NCI-H146 treated with DMSO at 0.1 percent for 48 hours (cell line): ENCODE measurements around the gene HPRT1.
"Not testable (repeated sequence)": the region's sequence is repeated elsewhere in the genome, so short reads cannot be mapped to it uniquely, and the experiment has no call there.

ENCODE experiments used
- DNase-seq: peaks from one replicate; lab custom pipeline; 2025; ENCODE audit not compliant: unreplicated experiment; lab: John Stamatoyannopoulos, UW

HPRT1 gene

DNA sequence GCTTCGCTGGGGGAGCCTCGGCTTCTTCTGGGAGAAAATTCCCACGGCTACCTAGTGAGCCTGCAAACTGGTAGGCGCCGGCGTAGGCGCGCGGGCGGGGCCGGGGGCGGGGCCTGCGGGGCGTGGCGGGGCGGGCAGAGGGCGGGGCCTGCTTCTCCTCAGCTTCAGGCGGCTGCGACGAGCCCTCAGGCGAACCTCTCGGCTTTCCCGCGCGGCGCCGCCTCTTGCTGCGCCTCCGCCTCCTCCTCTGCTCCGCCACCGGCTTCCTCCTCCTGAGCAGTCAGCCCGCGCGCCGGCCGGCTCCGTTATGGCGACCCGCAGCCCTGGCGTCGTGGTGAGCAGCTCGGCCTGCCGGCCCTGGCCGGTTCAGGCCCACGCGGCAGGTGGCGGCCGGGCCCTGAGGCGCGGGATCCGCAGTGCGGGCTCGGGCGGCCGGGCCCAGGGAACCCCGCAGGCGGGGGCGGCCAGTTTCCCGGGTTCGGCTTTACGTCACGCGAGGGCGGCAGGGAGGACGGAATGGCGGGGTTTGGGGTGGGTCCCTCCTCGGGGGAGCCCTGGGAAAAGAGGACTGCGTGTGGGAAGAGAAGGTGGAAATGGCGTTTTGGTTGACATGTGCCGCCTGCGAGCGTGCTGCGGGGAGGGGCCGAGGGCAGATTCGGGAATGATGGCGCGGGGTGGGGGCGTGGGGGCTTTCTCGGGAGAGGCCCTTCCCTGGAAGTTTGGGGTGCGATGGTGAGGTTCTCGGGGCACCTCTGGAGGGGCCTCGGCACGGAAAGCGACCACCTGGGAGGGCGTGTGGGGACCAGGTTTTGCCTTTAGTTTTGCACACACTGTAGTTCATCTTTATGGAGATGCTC, at the start of gene HPRT1:
Gene HPRT1 (plus strand): TSS at position 161 of the 857 bp plus-strand sequence. CDS start 147 bp downstream, at position 308.
- DNase-seq = peak; percentile 57

GRCh38 chrX:134416087-134416486, 43.9 kb upstream of the HPRT1 start:
- no peak for DNase-seq

DNA sequence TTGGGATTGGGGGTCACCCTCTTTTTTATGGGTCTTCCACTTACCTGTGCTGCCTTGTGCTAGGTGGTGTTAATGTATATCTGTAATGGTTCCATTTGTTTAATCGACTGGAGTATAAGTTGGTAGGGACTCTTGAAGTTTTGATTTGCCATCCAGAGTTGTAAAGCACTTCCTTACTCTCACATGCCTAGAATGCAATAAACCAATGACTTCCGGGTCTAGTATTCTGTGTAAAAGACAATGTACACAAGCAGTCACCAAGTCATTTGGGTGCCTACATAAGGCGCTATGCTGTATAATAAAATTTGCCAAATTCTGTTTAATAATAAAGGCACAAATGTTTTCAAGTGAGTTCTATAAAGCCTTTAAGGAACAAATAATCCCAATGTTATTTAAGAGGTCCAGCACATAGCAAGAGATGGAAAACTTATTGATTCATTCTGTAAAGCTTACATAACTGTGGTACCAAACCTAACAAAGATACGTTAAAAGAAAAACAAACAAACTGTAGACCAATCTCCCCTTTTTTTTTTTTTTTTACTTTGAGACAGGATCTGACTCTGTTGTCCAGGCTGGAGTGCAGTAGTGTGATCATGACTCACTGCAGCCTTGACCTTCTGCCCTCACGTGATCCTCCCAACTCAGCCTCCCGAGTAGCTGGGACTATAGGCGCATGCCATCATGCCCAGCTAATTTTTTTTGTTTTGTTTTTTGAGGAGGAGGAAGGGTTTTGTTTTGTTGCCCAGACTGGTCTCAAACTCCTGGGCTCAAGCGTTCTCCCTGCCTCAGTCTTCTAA, 41.5 kb upstream of the HPRT1 start:
- no peak for DNase-seq

DNA sequence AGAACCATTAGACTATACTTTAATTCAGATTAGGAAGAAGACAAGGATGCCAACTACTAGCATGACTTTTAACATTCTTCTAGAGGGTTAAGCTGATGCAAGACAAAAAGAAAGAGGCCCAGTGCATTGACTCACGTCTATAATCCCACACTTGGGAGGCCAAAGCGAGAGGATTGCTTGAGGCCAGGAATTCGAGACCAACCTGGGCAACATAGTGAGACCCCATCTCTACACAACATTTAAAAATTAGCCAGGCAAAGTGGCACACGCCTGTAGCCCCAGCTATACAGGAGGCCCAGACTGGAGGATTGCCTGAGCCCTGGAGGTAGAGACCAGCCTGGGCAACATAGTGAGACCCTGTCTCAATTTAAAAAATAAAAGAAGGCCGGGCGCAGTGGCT, 40.2 kb upstream of the HPRT1 start:
- no peak for DNase-seq

GRCh38 chrX:134423606-134424005, 36.4 kb upstream of the HPRT1 start:
- no peak for DNase-seq

- DNase-seq = no peak
These were observed 33.7 kb upstream of the HPRT1 start for GRCh38 chrX:134426281-134426680.

DNA sequence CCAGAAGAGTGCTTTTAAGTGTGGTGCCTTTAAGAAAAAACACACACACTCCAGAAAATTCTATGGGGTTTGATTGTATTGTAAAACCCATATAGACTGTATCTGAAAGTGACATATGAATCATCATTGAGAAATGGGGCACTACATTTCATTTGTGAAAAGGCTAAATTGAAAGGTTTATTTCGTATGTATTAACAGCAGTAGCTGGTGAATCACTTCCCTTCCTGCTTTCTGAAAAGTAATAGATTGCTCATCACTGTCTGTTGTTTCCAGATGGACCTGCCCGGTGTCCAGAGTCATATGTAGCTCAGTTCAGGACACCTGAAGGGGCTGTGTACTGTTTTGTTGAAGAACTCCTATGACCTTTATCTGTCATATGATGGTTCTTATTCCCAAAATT, 28.1 kb upstream of the HPRT1 start:
- DNase-seq = no peak

DNA sequence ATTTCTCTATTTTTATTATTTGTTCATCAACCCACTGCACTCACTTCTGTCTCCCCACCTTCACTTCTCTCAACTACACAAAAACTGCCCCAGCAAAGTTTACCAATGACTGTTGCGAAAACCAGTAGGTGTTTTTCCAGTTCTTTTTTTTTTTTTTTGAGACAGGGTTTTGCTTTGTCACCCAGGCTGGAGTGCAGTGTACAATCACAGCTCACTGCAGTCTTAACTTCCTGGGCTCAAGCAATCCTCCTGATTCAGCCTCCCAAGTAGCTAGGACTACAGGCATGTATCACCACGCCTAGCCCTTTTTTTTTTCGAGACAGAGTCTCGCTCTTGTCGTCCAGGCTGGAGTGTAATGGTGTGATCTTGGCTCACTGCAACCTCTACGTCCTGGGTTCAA, 24.1 kb upstream of the HPRT1 start:
- no peak for DNase-seq

- no peak for DNase-seq
These were observed 16.9 kb upstream of the HPRT1 start for GRCh38 chrX:134443020-134443419.

DNA sequence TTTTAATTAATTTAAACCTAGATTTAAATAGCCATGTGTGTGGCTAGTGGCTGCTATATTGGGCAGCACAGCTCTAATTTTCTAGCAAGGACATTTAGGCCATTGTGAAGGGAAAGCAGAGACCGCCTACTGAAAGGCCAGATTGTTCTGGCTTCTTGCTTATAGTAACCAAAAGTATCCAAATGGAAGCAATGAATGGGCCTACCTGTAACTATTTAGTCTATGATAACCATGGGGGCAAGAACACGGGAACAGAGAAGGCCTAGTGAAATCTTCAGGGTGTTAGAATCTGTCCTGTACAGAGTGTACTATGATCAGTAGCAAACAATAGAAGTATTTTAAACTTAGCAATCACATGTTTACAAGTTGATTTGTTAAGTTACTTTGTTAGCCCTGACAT, 16.5 kb upstream of the HPRT1 start:
- DNase-seq = no peak

- DNase-seq = no peak
These were observed 15.3 kb upstream of the HPRT1 start for GRCh38 chrX:134444681-134445080.

GRCh38 chrX:134452596-134452995, 7.4 kb upstream of the HPRT1 start:
- DNase-seq = no peak

GRCh38 chrX:134453631-134454030, 6.3 kb upstream of the HPRT1 start:
- no peak for DNase-seq

DNA sequence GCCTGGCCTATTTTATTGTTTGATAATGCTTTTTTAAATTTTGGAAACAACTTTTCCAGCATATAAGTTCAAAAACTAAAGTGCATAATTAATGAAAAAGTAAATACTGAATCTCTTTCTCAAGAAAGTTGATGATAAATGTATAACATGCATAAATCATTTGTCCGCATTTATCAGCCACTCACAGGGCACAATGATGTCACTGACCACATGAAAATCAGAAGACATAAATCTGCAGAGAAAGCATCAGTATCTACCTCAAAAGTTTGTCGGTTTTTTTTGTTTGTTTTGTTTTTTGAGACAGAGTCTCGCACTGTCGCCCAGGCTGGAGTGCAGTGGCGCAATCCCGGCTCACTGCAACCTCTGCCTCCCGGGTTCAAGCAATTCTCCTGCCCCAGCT, 5.5 kb upstream of the HPRT1 start:
- DNase-seq = no peak

- no peak for DNase-seq
These were observed 2.3 kb upstream of the HPRT1 start for GRCh38 chrX:134457708-134458107.

GRCh38 chrX:134459683-134460004, 321 bp upstream of the HPRT1 start:
- peak; percentile 7 for DNase-seq

GRCh38 chrX:134460862-134461220, 876 bp downstream of the HPRT1 start:
- no peak for DNase-seq

- no peak for DNase-seq
These were observed 1.5 kb downstream of the HPRT1 start for GRCh38 chrX:134461437-134461836.

GRCh38 chrX:134462927-134463326, 3.0 kb downstream of the HPRT1 start:
- no peak for DNase-seq

DNA sequence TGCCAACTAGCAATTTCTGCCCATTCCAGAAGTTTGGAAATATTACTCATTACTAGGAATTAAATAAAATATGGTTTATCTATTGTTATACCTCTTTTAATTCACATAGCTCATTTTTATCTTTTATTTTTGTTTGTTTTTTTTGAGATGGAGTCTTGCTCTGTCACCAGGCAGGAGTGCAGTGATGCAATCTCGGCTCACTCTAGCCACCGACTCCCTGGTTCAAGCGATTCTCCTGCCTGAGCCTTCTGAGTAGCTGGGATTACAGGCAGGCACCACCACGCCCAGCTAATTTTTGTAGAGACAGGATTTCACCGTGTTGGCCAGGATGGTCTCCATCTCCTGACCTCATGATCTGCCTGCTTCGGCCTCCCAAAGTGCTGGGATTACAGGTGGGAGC, 4.5 kb downstream of the HPRT1 start:
- DNase-seq = not testable (repeated sequence)

GRCh38 chrX:134469486-134469885, 9.5 kb downstream of the HPRT1 start:
- DNase-seq = no peak

DNA sequence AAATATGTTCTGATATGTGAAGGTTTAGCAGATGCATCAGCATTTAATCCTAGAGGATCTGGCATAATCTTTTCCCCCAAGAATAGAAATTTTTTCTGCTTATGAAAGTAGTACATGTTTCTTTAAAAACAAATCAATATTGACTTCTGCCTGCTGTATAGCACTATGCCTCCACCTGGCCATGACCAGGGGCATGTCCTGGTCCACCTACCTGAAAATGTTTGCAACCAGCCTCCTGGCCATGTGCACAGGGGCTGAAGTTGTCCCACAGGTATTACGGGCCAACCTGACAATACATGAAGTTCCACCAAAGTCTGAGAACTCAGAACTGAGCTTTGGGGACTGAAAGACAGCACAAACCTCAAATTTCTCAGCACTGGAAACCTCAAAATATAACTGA, 10.0 kb downstream of the HPRT1 start:
- DNase-seq = no peak
